ENCODE data around the gene CDH4.
"Not testable (repeated sequence)": the region's sequence is repeated elsewhere in the genome, so short reads cannot be mapped to it uniquely, and the experiment has no call there.

CDH4 gene

GRCh38 chr20:61965606-61966491, 713.8 kb downstream of the CDH4 start:
- DNase-seq (ENCODE audit: low read depth), result no peak

DNA sequence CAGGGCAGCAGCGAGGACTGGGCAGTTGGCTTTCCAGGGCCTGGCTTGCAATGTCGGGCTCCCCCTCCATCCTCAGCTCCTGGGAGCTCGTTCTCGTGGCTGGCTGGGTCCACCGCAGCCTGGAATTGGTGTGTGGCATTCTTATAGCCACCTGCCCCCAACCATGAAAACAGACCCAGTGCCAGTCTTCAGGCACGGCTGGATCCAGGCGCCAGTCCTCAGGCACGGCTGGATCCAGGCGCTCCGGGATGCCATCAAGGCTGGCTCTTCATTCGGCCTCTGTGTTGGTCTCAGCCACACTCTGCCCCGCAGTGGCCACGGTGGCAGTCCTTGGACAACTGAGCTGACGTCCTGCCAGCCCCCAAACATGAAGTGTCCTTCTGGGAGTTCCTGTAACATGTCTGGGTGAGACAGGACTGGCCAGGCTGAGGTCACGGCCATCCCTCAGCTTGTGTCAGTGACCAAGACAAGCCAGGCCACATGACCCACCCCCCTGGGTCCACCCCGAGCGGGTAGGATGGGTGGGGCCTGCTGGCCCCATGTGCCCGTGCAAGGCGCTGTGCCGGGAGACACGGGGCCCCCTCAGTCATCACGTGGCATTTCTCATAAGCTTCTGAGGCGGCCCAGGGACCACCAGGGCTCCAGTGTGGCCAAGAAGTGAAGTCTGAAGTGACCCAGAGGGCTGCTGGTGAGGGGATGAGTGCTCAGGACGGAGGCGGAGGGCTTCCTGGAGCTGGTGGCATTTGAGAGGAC, 714.6 kb downstream of the CDH4 start:
- no peak for DNase-seq (ENCODE audit: low read depth)

GRCh38 chr20:61967300-61967699, 715.2 kb downstream of the CDH4 start:
- no peak for DNase-seq (ENCODE audit: low read depth)

DNA sequence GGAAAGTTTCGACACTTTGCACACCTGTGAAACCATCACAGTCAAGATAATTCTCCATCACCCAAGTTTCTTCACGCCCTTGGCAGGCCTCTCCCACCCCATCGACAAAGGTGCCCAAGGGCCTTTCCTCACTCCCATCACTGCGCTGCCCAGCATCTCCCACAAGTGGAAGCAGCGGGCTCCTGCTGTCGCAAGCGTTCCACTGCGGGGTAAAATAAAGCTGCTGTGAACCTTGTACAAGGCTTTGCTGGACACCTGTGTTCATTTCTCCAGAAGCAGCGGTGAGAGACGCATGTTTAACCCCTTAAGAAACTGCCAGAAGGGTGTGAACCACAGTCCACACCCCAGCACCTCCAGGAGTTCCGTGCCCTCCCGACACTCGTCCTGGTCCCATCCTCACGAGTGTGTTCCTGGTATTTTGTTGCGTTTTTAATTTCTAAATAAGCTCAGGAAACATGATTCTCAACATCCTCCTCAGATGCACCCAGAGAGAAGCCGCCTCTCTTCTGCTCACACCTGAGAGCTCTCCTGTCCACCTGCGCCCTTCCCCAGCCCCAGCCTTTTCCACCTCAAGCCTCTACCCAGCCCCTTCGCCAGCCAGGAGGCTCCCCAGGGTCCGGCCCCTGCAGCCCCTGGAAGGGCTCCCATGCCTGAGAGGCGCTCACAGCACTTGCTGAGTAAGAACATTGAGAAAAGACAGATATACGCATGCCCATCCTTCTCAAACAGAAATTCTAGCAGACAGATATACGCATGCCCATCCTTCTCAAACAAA, 716.2 kb downstream of the CDH4 start:
- DNase-seq (ENCODE audit: low read depth), result no peak

DNA sequence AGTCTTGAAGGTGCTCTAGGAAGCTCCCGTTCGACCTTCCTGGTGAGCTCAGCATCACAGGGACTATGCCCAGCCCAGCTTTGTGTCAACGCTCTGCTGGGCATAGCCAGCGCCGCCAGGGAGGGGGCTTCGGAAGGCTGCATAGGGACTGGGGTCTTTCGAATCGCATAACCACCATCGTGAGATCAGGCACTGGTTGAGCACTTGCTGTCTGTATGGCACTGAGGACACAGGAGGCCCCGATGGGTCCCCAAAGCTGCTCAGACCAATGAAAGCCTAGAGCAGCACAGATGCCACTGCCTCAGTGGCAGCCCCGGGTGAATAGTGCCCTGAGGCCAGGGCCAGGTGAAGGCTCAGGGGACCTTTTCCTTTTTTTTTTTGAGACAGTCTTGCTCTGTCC, 716.9 kb downstream of the CDH4 start:
- DNase-seq (ENCODE audit: low read depth), result no peak

DNA sequence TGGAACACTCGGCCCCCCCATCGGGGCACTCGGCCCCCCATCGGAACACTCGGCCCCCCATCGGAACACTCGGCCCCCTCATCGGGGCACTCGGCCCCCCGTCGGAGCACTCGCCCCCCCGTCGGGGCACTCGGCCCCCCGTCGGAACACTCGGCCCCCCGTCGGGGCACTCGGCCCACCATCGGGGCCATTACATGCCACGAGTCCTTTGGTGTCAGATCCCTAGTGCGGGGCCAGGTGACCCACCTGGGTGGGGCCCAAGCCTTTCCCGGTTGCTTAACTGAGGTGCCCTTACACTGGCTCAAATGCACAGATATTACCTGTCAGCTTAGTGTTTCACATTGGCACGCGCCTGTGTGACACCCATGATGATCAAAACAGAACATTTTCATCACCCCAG, 717.7 kb downstream of the CDH4 start:
- DNase-seq (ENCODE audit: low read depth), result no peak

DNA sequence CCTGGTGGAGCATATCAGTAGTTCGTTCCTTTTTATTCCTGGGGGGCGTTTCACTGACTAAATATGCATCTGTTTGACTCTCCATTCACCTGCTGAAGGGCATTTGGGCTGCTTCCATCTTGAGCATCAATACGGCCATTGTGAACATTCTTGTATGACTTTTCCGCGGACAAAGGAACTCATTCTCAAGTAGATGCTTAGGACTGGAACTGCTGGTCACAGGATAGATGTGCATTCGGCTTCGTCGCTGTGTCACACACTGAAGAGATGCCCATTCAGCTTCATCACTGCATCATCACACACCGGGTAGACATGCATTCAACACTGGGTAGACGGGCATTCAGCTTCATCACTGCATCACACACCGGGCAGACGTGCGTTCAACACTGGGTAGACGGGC, 718.3 kb downstream of the CDH4 start:
- DNase-seq (ENCODE audit: low read depth), result no peak

GRCh38 chr20:61971595-61971994, 719.5 kb downstream of the CDH4 start:
- DNase-seq (ENCODE audit: low read depth), result not testable (repeated sequence)

DNA sequence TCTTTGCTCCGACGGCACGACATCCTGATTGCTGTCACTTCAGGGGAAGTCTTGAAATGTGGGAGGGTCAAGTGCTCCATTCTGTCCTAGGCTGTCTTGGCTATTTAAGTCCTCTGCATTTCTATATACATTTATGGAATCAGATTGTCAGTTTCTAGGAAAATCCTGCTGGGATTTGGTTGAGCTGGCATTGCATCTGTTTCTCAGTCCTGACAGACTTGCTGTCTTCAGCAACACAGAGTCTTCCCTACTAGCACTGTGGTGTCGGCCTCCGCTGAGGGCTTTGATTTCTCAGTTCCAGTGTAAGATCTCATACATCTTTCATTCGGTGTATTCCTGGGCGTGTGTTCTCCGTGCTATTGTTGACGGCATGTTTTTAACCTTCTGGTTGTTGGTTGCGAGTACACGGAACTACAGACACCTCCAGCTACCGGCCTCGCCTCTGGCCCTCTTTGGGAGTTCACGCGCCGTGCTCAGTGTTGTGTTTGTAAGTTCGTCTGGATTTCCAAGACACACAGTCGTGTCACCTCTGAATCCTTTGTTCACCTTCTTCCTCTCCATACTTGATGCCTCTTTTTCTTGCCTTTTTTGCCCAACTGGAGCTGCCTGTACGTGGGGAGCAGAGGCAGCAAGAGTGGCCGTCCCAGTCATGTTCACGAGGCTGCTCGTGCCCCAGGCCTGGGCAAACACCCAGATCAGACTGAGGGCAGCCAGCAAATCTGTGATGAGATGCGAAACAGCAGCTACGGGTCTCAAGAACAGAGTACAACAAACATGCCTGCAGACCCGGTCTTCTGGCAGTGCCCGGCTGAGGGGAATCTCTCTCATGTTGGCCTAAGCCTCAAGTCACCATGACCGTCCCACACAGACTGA, 720.8 kb downstream of the CDH4 start:
- DNase-seq (ENCODE audit: low read depth), result no peak

DNA sequence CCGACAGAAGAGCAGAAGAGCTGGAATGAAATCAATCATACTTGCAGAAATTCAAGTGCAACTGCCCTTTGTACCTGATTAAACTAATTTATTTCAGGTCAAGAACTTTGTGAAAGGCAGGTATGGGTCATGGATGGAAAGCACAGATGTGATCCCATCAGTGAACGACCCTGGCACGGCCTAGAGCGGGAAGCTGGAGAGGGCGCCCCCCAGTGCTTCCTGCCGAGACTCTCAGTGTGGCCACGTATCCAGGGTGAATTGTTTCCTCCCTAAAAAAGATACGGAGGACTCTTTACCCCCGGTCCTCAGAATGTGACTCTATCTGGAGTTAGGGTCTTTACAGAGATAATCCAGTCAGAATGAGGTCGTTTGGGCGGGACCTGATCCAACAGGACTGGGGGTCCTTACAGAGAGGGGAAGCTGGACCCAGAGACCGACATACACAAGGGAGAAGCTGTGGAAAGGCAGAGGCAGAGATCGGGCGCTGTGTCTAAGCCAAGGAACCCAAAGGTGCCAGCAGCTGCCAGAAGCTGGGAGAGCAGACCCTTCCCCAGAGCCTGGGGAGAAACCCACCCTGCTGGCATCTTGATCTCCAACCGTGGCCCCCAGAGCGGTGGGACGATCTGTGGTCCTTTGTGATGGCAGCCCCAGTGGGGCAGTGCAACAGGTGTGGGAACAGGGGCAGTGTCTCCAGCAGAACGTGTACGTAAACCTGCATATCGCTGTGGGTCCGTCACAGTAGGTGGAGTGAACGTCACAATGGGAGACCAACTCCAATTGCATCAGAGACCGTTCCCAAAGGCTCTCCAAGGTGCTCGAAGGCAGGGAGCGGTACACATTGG, 721.7 kb downstream of the CDH4 start:
- no peak for DNase-seq (ENCODE audit: low read depth)

DNA sequence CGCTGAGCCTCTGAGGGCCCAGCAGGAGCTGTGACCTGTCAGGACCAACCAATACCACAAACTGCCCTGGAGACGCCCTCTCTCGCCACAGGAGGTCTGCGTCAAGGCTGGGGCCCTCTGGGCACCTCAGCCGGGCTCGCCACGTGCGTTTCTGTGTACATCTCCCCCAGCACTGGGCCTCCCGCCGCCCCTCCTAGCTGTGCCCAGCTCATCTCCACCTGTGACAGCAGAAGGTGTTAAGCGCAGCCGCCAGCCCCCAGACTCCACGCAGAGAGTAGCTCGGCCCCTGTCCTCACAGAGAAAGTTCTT, 722.2 kb downstream of the CDH4 start:
- no peak for DNase-seq (ENCODE audit: low read depth)

DNA sequence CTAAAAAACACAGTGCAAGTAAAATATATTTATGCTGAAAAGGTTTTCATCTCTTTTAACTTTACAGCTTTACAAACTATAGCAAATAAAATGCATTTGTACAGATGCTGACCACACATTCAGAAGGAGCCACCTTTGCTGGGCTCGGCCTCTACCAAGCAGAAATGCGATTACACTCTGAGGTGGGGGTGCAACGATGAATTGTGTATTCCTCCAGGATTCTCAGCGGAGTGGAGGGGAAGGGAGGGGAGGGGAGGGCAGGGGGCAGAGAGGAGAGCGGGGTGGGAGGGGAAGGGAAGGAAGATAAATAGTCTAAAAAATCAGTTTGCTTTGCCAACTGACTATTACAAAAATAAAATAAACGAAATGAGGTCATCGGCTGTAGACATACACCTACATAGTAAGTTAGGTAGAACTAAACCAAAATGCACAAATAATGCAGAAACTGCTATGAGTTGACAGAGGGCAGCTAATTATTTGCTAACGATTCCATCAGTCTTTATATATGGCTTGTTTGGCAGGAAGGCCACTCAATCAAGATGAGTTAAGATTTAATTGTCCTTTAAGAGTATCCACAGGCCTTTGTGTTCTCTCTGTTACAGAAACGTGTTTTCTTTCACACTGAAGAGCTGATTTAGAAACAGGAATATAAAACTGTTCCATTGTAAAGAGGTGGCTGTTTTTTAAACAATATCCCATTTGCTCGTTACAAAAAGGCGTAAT, 723.5 kb downstream of the CDH4 start:
- DNase-seq (ENCODE audit: low read depth), result no peak

DNA sequence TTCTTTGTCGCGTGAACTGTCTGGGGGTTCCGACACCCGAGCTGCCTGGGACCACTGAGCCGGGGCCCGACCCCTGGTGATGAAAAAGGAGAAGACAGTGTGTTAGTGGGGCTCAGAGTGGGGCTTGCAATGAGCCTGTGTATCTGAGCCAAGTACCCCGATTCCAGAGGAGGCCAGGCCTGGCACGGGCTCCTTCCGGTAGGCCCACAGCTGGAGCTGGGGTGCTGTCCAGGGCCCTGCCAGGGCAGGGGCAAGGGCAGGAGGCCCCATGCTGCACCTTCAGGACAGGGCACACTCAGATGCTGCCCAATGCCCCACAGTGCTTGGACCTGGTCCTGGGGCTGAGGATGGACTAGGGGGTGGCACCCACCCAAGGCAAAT, 724.2 kb downstream of the CDH4 start:
- DNase-seq (ENCODE audit: low read depth), result no peak

- no peak for DNase-seq (ENCODE audit: low read depth)
These were observed 724.8 kb downstream of the CDH4 start for GRCh38 chr20:61976644-61977418.

DNA sequence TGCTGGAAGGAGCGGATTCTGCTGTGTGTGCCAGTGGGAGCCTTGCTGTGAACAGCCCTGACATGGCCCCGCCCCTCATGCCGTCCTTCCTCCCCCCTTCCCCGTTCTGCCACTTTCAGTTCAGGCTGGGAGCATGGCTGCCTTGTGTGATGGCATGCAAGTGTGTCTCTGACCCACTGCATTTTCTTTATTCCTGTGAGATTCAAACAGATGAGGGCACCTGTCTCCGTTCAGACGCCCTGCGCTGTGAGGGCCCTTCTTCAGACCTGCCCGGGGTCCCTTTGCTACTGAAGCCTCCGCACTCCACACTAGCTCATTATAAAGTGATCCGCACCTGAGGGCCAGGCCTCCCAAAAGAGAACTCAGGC, 725.3 kb downstream of the CDH4 start:
- no peak for DNase-seq (ENCODE audit: low read depth)

DNA sequence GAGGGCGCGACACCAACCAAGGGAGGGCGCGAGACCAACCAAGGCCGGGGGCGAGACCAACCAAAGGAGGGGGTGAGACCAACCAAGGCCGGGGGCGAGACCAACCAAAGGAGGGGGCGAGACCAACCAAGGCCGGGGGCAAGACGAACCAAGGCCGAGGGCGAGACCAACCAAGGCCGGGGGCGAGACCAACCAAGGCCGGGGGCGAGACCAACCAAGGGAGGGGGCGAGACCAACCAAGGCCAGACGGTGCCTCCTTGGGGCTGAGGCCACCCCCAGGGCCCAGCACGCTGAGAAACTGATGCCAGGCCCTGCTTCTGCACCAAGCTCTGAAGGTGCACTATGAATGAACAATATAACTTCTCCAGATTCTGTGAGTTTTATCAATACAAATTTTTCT, 726.4 kb downstream of the CDH4 start:
- DNase-seq (ENCODE audit: low read depth), result no peak

DNA sequence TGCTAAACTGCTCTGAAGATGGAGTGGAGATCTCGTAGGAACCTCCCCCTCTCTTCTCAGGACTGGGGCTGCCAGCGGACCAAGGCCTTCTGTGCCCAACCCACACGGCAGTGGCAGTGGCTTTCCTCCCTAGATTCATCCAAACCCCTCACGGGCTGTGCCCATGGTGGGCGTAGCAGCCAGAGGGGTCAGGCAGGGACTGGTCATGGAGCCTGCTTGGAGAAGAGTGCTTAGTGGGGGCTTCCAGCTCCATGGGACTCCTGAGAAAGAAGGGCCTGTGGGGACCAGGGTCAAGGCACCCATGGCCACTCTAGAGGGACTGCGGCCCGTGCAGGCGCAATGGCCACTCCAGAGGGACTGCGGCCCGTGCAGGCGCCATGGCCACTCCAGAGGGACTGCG, 727.0 kb downstream of the CDH4 start:
- no peak for DNase-seq (ENCODE audit: low read depth)

DNA sequence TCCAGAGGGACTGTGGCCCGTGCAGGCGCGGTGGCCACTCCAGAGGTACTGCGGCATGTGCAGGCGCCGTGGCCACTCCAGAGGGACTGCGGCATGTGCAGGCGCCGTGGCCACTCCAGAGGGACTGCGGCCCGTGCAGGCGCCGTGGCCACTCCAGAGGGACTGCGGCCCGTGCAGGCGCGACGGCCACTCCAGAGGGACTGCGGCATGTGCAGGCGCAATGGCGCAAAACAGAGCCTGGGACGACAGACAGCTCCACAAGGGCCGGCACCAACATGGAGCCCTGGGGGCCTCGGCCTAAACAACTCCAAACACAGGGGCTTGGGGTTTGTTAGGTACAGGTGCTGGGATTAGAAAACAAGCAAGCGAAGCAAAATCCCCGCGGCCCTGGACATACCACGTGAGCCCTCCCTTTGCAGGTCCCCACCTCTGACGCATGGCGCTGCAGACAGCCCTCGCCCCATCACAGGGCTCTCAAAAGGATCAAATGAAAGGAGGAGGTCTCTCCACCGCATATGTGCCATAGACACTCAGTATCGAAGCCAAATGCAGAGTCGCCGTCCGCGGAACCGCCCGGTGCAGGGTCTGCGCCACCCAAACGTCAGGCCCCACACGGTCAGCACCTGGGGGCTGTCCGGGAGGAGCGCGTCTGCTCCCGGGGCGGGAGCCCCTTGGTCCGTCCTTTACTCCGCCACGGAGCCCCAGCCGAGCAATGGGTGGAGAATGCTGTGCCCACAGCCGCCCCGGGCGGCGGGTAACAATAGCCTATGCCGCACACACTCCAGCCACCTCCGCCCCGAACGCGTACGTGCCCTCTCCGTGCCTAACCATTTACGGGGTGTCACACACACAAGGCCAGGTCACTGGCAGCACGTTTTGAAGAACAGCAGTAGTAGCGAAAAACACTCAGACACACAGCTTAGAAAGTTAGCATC, 727.9 kb downstream of the CDH4 start:
- DNase-seq (ENCODE audit: low read depth), result no peak
